Neural progenitor cell (in vitro differentiated cells): Measurements from ENCODE around the gene AKT1.

Source experiments
- EZH2 ChIP-seq: fragments of 200-600 bp; sonication (generic); IDR thresholded peaks from 2 replicates; pipeline ENCODE4 v1.6.1; 2017; ENCODE audit warnings: antibody characterized with exemption, mild to moderate bottlenecking, moderate library complexity
- EZH2phosphoT487 ChIP-seq: fragments of 200-600 bp; sonication (generic); IDR thresholded peaks from 2 replicates; pipeline ENCODE4 v1.6.1; 2017; ENCODE audit warnings: antibody characterized with exemption
- TF ChIP-seq, protein P1 (sequence below): fragments of 200-600 bp; sonication (generic); IDR thresholded peaks from 2 replicates; pipeline ENCODE4 v1.5.1; 2017; ENCODE audit warnings: antibody characterized with exemption, mild to moderate bottlenecking

GRCh38 chr14:104822821-104823615 is 27.5 kb upstream of the AKT1 start:
- TF ChIP-seq, protein P1, sequence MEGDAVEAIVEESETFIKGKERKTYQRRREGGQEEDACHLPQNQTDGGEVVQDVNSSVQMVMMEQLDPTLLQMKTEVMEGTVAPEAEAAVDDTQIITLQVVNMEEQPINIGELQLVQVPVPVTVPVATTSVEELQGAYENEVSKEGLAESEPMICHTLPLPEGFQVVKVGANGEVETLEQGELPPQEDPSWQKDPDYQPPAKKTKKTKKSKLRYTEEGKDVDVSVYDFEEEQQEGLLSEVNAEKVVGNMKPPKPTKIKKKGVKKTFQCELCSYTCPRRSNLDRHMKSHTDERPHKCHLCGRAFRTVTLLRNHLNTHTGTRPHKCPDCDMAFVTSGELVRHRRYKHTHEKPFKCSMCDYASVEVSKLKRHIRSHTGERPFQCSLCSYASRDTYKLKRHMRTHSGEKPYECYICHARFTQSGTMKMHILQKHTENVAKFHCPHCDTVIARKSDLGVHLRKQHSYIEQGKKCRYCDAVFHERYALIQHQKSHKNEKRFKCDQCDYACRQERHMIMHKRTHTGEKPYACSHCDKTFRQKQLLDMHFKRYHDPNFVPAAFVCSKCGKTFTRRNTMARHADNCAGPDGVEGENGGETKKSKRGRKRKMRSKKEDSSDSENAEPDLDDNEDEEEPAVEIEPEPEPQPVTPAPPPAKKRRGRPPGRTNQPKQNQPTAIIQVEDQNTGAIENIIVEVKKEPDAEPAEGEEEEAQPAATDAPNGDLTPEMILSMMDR: no peak
- TF ChIP-seq EZH2phosphoT487 (no peak), EZH2 (no peak)
